DMS114 treated with DMSO at 0.1 percent for 48 hours (cell line): Measurements from ENCODE around the gene NF2.

Experiments
- DNase-seq: peaks from one replicate; lab custom pipeline; 2025; ENCODE audit not compliant: unreplicated experiment; lab: John Stamatoyannopoulos, UW

Gene NF2

DNA sequence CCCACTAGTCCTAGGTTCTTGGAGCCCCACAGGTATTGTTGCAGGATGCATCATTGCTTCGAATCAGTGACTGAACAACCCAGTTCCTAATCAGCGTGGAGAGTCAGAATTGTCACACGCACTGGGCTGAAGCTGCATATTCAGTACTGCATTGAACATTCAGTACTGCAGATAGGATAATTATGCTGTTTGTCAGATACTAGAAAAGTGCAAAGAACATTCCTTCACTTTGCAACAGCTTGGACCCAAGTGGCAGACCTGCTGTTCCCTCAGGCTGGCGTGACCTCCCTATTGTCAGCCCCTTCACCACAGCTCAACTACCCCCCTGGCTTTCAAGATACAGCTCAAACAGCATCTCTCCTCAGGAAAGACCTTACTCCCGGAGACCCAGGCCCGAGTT lies 27.6 kb downstream of the NF2 start:
- DNase-seq = no peak

DNA sequence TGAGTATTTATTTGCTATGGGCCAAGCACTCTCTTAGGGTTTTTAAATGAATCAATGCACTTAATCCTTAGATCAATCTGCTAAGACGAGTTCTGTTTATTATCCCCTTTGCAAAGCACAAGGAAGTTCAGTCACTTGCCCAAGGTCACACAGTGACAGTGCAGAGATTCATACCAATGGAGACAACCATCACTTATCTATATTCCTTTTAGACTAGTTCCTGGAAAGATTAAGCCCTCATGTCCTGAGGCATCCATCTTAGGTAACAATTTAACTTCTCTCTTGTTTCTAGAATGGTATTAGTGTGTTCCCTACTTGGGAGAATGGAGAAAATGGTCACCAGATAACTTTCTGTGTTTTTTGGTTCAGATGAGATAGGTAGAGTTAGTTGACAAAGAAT lies 28.3 kb downstream of the NF2 start:
- no peak for DNase-seq

DNA sequence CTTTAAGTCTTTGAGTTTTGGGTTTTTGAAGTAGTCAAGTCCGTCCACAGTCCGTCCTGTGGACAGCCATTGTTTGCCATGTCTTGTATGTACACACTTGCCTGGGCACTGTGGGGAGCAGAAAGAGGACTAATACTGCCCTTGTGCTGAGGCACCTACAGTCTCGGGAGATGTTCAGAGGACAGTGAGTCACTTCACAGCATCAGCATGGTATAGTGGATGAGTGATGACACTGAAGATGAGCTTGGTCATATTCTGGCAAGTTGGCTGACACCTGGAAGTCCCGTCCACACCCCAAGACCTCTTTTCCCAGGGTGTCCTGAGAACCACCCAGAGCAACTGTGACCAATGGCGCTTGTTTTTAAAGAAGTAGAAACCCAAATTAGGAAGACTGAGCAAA lies 29.2 kb downstream of the NF2 start:
- no peak for DNase-seq

DNA sequence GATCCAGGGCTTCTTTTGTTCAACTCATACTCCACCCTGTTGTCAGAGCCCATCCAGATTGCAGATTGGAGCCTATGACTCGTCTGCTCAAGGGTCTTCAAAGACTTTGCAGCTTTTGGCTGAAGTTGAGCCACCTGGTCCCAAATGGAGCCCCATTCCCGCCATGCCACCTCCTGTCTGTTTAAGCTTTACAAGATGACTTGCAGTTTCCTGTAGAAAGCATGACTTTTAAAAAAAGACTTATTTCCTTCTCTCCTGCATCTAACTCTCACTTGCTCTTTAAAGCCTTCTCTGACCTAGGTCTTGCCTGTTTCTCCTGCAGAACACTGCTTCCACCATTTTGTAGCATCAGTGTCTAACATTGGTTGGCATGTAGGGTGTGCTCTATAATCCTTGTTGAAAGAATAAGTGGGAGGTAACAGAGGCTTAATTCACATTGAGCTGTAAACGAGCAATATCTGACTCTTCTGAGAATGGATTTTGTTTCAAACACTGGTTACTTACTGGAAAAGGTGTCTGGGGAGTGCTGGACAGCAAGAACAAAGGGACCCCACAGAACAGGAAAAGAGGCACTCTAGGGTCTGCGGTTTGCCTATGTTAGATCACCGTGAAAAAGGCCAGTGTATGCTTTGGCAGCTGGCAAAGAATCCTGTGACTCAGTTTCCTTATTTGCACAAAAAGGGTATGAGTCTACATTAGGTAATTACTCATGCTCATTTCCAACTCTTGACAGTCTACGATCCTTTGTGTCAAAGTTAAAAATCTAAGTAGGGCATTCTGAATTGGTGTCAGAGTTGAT lies 30.3 kb downstream of the NF2 start:
- no peak for DNase-seq

DNA sequence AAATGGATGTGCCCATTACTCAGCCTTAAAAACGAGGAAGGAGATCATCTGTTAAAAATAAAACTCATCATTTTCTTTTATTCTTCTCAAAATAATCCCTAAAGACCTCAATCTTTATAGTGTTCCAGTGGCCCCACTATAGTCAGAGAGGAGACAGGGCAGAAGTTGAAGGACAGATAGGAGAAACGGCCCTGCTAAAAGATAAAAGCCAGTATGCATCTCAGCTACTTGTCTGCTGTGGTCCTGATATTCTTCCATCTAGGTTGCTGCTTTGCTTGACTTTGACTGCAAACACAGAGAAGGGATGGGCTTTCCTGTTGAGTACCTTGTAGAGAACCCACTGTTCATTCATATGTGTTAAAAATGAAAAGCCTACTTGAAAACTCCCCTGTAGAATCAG lies 31.4 kb downstream of the NF2 start:
- DNase-seq = no peak

DNA sequence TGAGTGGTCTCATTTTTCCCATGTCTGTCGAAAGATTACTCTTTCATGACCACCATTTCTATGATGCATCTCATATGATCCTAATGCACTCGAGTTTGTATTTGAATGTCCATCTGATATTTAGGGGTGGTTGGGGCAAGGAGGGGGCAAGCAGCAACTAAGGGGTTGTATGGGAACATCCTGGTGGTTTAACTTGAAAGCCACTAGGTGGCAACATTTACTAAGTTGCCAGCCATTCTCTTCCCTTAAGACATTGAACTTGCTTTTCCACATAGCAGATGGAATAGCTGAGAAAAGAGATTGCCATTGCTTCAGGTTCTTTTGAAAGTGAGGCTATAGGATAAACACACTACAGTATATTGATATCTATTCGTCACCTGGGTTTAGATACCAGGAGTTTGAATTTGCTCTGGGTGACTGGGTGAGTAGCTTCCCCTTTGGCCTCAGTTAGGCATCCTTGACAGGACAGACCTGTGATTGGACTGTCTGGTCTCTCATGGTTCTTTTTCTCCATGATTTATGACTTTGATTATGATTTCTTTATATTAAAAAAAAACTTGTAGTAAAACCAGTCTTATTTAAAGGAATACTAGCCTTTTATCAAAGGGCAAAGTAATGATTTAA lies 32.4 kb downstream of the NF2 start:
- DNase-seq = peak; percentile 36

DNA sequence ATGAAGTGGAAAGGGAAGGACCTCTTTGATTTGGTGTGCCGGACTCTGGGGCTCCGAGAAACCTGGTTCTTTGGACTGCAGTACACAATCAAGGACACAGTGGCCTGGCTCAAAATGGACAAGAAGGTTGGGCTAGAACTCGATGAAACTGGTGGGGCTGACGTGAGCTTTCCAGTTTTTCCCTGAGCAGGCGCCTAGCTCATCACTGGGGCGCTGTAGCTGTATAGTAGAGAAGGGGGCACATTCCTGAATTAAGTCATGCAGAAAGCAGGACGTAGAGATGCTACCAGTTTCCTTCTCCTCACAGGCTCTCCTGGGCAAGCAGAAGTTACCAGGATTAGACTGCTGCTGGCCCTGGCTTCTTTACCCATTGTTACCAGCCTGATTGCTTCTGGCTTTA lies 33.3 kb downstream of the NF2 start:
- no peak for DNase-seq

DNA sequence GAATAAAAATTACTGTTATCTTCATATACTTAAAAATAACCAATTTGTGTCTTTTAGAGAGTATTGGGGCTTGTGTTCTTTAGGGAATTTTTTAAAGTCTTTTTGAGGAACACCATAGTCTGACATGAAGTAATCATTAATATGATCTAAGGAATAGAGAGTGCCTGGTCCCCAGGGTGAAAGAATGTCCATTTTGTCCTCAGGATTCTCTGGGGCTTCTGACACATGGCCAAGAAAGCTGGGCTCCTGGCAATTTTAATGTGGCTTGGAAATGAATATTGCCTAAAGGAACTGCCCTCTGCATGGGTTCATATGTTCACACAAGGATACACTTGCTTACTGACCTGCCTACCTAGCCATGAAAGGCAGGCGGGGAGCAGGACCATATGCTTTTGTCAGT lies 33.7 kb downstream of the NF2 start:
- DNase-seq = no peak

DNA sequence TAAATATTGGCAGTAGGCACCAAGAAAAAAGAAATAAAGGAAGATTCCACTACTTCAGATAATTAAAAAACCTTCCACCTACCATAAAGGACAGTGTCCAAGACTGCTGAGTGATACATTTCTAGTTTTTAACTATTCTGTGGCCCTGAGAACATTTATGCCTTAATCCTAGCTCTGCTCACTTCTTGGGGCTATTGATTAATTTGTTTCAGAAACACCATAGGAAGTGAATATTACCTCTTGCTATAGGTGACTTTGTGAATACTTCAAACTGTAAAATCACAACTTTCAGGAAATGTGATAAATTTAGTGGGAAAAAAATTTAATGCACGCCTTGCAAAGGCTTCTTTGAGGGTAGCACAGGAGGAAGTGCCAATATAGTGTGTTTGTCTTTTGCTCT lies 35.2 kb downstream of the NF2 start:
- no peak for DNase-seq

DNA sequence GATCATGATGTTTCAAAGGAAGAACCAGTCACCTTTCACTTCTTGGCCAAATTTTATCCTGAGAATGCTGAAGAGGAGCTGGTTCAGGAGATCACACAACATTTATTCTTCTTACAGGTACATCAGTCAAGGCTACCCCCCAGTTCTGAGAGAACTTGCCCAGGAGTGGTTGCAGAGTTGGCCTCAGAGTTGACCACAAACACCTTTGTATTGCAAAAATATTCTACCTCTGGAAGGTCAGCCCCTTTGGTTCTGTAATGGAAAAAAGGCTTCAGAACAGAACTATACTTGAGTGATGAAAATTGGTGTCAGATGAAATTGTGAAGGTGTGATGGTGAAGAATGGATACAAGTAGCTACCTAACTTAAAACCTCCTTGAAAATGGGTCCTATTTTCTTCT lies 35.7 kb downstream of the NF2 start:
- no peak for DNase-seq

DNA sequence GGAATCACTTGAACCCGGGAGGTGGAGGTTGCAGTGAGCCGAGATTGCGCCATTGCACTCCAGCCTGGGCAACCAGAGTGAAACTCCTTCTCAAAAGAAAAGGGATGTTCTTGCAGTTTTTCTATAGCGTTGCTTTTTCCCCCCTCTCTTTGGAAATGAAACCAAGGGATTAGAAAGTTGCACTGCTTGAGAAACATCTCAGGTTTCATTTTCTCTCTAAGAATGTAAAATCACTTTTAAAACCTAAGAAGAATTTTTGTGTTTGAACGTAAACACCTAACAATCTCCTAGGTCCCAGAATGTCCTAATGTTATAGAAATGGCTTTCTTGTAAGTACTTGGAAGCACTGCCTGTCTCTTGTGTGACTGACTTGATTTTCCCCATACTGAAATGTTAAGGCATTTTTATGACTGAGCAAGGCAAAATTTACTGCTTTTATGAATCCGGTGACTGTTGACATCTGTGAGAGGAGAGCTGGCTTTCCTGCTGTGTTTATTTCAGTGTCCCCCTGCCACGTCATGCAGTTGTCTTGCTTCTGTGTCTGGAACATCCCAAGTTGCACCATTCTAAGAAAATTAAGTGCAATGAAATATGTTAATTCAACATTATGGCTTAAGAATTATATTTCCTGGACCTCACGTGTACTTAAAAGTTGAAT lies 37.7 kb downstream of the NF2 start:
- no peak for DNase-seq

DNA sequence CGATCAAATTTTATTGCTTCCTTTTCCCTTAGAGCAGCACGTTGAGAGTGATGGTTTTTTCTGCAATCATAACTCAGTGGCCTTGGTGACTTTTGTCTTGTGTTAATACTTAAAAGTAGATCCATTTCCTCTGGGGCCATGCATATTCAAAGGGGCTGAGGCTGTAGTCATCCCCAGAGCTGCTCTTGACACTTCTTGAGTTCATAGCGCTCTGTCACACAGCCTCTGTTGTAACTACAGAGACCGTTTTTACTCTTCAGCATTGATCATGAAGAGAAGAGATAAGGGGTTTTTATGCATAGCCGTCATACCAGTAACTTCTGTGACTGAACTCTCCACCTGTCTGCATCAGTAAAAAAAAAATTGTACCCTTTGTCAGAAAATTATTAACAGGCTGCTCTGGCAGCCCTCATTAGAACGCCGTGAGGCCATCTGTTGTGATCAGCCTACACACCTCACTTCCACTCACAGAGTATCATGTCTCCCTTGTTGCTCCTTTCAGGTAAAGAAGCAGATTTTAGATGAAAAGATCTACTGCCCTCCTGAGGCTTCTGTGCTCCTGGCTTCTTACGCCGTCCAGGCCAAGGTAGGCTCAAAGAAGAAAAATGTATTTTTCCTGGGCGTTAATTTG lies 38.4 kb downstream of the NF2 start:
- no peak for DNase-seq

DNA sequence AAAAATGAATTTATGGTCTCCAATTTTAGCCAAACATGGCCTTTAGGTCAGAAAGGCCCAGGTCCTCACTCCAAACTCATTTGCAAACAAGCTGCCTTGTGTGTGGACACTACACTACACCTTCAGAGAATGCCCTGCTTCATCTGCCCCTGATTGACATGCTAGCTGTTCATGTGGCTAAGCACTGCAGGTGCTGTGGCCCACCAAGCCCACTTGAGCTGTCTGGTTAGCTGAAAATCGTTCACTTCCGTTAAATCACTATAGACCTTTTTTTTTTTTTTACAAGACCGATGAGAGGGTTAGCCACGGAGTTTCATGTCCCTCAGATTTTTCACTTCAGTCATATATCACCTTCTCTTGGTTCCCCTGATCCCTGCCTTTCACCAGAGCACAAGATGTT lies 39.3 kb downstream of the NF2 start:
- no peak for DNase-seq

DNA sequence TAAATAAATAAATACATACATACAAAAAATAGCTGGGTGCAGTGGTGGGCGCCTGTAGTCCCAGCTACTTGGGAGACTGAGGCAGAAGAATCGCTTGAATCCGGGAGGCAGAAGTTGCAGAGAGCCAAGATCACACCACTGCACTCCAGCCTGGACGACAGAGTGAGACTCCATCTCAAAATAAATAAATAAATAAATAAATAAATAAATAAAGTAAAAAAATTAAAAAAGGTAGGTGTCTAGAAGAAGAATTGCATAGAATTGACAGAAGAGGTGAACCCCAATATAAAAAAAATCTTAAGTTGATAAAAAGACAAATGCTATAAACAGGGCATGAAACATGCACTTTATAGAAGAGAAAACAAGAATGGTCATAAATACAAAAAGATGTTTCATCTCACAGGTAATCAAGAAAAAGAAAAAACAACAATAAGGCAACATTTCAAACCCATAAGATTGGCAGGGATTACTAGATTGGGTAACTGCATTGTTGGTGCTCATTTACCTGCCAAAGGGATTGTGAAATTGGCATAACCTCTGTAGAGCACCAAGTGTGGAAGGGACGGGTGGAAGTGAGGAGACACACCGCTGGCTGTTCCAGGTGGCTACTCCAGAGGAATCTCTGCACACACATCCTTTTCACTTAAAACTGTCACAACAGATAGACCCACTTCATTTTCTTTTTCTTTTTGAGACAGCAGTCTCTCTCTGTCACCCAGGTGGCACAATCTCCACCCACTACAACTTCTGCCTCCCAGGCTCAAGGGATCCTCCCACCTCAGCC lies 44.7 kb downstream of the NF2 start:
- no peak for DNase-seq

DNA sequence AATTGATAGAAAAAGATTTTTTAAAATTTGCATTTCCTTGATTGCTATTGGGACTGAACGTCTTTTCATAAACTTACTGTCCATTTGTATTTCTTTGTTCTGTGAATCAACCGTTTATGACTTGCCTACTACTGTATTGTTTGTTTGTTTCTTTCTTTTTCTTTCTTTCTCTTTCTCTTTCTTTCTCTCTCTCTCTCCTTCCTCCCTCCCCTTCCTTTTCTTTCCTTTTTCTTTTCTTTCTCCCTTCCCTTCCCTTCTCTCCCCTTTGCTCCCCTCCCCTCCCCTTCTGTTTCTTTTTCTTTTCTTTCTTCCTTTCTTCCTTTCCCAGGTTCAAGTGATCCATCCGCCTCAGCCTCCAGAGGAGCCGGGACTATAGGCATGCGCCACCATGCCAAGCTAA lies 46.9 kb downstream of the NF2 start:
- no peak for DNase-seq

DNA sequence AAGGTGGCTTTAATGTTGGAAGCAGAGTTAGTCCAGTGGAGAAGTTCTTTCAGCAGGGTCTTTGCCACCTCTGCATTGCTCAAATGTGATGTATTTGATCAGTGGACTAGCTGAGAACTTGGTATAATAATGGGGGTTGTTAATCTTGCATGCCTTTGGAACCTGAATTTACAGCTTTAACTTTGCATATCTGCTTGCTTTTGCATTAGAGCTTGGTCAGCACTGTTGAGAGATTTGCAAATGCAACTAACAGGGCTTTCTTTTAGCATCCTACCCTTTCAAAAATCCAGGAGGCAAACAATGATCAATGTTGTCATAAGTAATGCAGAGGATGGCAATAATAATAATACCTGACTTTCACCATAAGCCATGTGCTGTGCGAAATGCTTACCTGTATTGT lies 48.2 kb downstream of the NF2 start:
- no peak for DNase-seq

DNA sequence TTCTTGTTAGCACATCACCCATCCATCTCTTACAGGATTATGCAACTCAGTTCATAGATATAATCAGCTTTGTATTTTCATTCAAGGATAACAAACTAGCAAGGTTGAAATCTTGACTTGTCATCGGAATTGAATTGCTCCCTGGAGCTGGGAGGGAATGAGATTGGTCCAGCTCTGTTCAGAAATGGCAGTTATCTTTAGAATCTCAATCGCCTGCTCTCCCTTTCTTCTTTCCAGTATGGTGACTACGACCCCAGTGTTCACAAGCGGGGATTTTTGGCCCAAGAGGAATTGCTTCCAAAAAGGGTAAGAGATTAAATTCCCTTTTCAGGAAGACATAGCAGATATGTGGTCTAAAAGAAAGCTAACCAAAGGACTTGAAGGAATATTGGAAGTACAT lies 51.0 kb downstream of the NF2 start:
- no peak for DNase-seq

DNA sequence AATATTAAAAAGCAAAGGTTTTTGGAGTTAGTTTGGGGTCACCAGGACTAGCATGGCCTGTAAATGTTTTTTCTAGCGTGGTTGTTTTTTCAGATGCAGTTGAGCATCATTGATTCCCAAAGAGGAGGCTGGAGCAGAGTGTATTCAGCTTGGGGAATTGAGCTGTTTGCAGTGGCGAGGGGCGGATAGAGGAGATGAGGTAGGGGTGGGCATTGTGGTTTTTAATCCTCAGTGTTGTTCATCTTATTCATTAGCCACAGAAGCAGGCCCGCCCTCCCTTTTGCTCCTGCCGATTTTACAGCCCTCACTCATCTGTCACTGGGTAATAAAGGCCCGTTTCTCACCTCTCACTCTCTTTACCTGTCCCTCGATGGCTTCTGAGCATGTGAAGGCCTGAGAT lies 51.4 kb downstream of the NF2 start:
- DNase-seq = no peak

DNA sequence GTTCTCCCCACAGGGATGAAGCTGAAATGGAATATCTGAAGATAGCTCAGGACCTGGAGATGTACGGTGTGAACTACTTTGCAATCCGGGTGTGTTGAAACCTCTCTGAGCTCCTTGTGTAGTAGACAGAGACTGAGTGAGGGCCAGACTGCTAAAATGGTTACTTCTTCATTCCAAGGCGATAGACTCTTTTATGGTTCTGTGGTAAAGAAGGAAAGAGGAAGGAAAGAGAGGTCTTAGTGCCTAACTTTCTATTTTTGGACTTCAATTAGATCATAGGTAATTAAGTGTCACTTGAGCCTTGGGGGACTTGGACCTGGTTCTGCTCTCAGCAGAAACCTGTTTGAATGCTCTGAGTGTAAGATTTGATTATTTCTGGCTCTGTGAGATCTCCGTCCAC lies 54.7 kb downstream of the NF2 start:
- DNase-seq = no peak

DNA sequence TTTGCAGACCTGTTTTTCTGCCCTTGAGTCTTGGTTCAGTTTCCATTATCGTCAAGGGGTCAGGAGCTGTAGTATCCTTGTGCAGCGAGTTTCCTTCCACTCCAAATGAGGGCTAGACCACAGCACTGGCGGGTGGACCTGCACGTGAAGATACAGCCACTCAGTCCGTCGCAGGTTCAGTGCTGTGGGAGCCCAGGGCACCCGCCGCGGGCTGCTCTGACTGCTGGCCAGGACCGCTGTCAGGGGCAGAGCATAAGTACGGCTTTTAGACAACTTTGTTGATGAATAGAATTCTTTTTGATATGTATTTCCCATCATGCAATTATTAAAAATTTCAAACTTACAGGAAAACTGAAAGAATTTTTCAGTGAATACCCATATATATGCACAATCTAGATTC lies 56.6 kb downstream of the NF2 start:
- no peak for DNase-seq

DNA sequence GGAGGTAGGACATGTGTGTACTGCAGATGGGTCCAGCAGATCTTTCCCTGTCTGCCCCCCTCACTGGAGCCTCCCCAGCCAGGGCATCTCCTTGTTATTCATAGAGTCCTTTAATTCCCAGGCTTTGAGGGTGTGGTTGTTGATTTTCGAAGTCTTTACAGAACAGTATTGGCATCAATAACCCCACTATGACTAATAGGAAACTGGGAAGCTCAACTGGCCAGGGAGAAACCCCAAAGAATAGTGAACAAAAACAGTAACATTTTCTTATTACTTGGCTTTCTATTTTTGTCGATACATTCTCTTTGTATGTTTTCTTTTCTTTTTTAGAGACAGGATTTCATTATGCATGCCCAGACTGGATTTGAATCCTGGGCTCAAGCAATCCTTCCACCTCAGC lies 57.9 kb downstream of the NF2 start:
- no peak for DNase-seq
